ENCODE data around the gene SLC35E4. TPM values are rescaled to one million over a fixed set of nuclear protein-coding genes. Genes with fewer than 3 reads are reported as not detected.

SLC35E4 gene
- total and polyA plus RNA-seq, 2 donors (not counting 1 experiment from before 2014, with no cell fraction given): 0.39 to 3.4 TPM

DNA sequence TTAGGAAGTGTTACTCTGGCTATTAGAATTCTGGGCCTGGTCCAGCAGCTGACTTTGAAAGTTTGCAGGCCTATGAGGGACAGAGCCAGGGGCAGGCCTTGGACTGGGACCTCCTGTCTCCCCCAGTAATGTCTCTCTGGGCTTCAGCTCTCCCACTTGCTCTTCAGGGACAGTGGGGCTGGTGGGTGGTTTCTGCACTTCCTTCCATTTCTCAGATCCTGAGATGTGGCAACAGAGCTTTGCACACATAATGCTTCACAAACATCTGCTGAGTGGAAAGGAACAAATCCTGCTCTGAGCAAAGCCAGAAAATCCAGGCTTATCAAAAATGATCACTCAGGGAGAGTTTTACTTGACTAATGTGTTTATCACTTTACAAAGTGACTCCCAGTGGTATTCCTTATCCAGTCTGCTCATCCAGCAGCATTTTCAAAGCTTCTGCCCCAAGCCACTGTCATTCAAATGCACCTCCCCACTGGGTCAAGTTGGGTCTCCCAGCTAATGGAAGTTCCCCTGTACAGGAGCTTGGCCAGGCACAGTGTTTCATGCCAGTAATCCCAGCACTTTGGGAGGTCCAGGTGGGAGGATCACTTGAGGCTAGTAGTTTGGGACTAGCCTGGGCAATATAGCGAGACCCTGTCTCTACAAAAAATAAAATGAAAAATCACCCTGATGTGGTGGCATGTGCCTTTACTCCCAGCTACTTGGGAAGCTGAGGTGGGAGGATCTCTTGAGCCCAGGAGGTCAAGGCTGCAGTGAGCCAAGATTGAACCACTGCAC, 45.6 kb downstream of the SLC35E4 start:
- ATAC-seq (ENCODE audit: low read depth): no peak
- DNase-seq: no peak
- no peak for TF ChIP-seq EZH2 (IDR thresholded peaks at IDR 0.05; ENCODE audit: borderline replicate concordance, insufficient read depth, low read depth, low read length, poor library complexity, severe bottlenecking)
- TF ChIP-seq CTCF (IDR thresholded peaks at IDR 0.05): no peak
- intact Hi-C loops (cut with micrococcal nuclease): no loop called here
- H3K4me1 ChIP-seq (ENCODE audit: control insufficient read depth in 2 of 2, insufficient read depth in 2 of 2, low read length in 2 of 2): no peaks in the 10 kb centered on the region
- peaks cover 0 to 3% (median 0%) of the 10 kb centered on the region in 4 experiments for H3K27me3 ChIP-seq (replicated peaks in 1 of 4; ENCODE audit: control extremely low read depth in 1 of 4, control insufficient read depth in 3 of 4, insufficient read depth in 4 of 4, low read length in 3 of 4)
- no peak overlapping the region for H3K27ac ChIP-seq (ENCODE audit: low read length in 2 of 2)
- no peaks in the 10 kb centered on the region for H3K9me3 ChIP-seq (ENCODE audit: control extremely low read depth in 1 of 3, control insufficient read depth in 2 of 3, insufficient read depth in 1 of 3, low read length in 2 of 3)
- H3K79me2 ChIP-seq (ENCODE audit: control insufficient read depth, insufficient read depth, low read length): no peaks in the 10 kb centered on the region
- CTCF ChIA-PET: interaction anchor here (0.5 kb wide), 1 partner anchor 212 kb away, joined by 3 read pairs; no protein-coding TSS in a partner anchor
- WGBS (ENCODE audit: insufficient coverage): no CpG with 5 or more reads among the region's 1 CpG
- H3K4me3 ChIP-seq (ENCODE audit: control extremely low read depth in 1 of 5, extremely low read depth in 1 of 5, insufficient read depth in 1 of 5, low read depth in 2 of 5, low read length in 4 of 5): no peak overlapping the region
- no peak overlapping the region for H3K9ac ChIP-seq (ENCODE audit: low read length)
- H3K4me2 ChIP-seq (replicated peaks; ENCODE audit: low read depth, low read length, poor library complexity, severe bottlenecking): no peak overlapping the region
- POLR2A ChIA-PET: no interaction called here
- H3K4me3 Mint-ChIP-seq: no peak overlapping the region
- no peak overlapping the region for H3K27ac Mint-ChIP-seq
- H2AFZ ChIP-seq (ENCODE audit: insufficient read depth, low read depth, low read length, poor library complexity, severe bottlenecking): no peak overlapping the region
- no peaks in the 10 kb centered on the region for H3K4me1 Mint-ChIP-seq
- no peaks in the 10 kb centered on the region for H3K9me3 Mint-ChIP-seq (ENCODE audit: insufficient read depth)
- no peaks in the 10 kb centered on the region for H4K20me1 ChIP-seq (ENCODE audit: control insufficient read depth, insufficient read depth, low read length, poor library complexity, severe bottlenecking)
- peaks cover 39% of the 10 kb centered on the region for H3K27me3 Mint-ChIP-seq
- no peaks in the 10 kb centered on the region for H3K36me3 ChIP-seq (replicated peaks in 1 of 2; ENCODE audit: control extremely low read depth in 1 of 2, control insufficient read depth in 1 of 2, extremely low read depth in 1 of 2, insufficient read depth in 2 of 2, low read length in 1 of 2)

GRCh38 chr22:30681831-30682230, 46.2 kb downstream of the SLC35E4 start:
- 94% methylated on average over 2 of the region's 2 CpGs for WGBS (ENCODE audit: insufficient coverage)
- CTCF ChIA-PET: no interaction called here
- ATAC-seq (ENCODE audit: low read depth): no peak
- POLR2A ChIA-PET: no interaction called here
- Mint-ChIP-seq H3K4me1 (no peaks in the 10 kb centered on the region), H3K4me3 (no peak overlapping the region), H3K9me3 (ENCODE audit: insufficient read depth) (no peaks in the 10 kb centered on the region), H3K27me3 (peaks cover 32% of the 10 kb centered on the region), H3K27ac (no peak overlapping the region)
- no peak overlapping the region for H3K9ac ChIP-seq (ENCODE audit: low read length)
- no peak overlapping the region for H2AFZ ChIP-seq (ENCODE audit: insufficient read depth, low read depth, low read length, poor library complexity, severe bottlenecking)
- H3K9me3 ChIP-seq (ENCODE audit: control extremely low read depth in 1 of 3, control insufficient read depth in 2 of 3, insufficient read depth in 1 of 3, low read length in 2 of 3): no peaks in the 10 kb centered on the region
- H3K4me2 ChIP-seq (replicated peaks; ENCODE audit: low read depth, low read length, poor library complexity, severe bottlenecking): no peak overlapping the region
- no peak overlapping the region for H3K27ac ChIP-seq (ENCODE audit: low read length in 2 of 2)
- H4K20me1 ChIP-seq (ENCODE audit: control insufficient read depth, insufficient read depth, low read length, poor library complexity, severe bottlenecking): no peaks in the 10 kb centered on the region
- no peak overlapping the region for H3K4me3 ChIP-seq (ENCODE audit: control extremely low read depth in 1 of 5, extremely low read depth in 1 of 5, insufficient read depth in 1 of 5, low read depth in 2 of 5, low read length in 4 of 5)
- no peak for TF ChIP-seq CTCF (IDR thresholded peaks at IDR 0.05)
- TF ChIP-seq EZH2 (IDR thresholded peaks at IDR 0.05; ENCODE audit: borderline replicate concordance, insufficient read depth, low read depth, low read length, poor library complexity, severe bottlenecking): no peak
- no peaks in the 10 kb centered on the region for H3K36me3 ChIP-seq (replicated peaks in 1 of 2; ENCODE audit: control extremely low read depth in 1 of 2, control insufficient read depth in 1 of 2, extremely low read depth in 1 of 2, insufficient read depth in 2 of 2, low read length in 1 of 2)
- H3K4me1 ChIP-seq (ENCODE audit: control insufficient read depth in 2 of 2, insufficient read depth in 2 of 2, low read length in 2 of 2): no peaks in the 10 kb centered on the region
- intact Hi-C loops (cut with micrococcal nuclease): no loop called here
- no peaks in the 10 kb centered on the region for H3K79me2 ChIP-seq (ENCODE audit: control insufficient read depth, insufficient read depth, low read length)
- DNase-seq: no peak
- H3K27me3 ChIP-seq (replicated peaks in 1 of 4; ENCODE audit: control extremely low read depth in 1 of 4, control insufficient read depth in 3 of 4, insufficient read depth in 4 of 4, low read length in 3 of 4): peaks cover 0 to 3% (median 0%) of the 10 kb centered on the region in 4 experiments
